Activated T-helper 1 cell treated with Interleukin-2 at 50 U/mL for 16 hours (primary cell): ENCODE measurements around the gene KNDC1.
"Not testable (repeated sequence)": the region's sequence is repeated elsewhere in the genome, so short reads cannot be mapped to it uniquely, and the experiment has no call there.

Experiments
- DNase-seq: peaks from one replicate; pipeline ENCODE4 v3.0.0-alpha.2; 2020; ENCODE audit warnings: low read depth

Gene KNDC1

GRCh38 chr10:133162910-133163856 is 3.2 kb downstream of the KNDC1 start:
- DNase-seq, result no peak

GRCh38 chr10:133163889-133164815 is 4.1 kb downstream of the KNDC1 start:
- DNase-seq, result no peak

GRCh38 chr10:133164816-133165555 is 5.0 kb downstream of the KNDC1 start:
- no peak for DNase-seq

DNA sequence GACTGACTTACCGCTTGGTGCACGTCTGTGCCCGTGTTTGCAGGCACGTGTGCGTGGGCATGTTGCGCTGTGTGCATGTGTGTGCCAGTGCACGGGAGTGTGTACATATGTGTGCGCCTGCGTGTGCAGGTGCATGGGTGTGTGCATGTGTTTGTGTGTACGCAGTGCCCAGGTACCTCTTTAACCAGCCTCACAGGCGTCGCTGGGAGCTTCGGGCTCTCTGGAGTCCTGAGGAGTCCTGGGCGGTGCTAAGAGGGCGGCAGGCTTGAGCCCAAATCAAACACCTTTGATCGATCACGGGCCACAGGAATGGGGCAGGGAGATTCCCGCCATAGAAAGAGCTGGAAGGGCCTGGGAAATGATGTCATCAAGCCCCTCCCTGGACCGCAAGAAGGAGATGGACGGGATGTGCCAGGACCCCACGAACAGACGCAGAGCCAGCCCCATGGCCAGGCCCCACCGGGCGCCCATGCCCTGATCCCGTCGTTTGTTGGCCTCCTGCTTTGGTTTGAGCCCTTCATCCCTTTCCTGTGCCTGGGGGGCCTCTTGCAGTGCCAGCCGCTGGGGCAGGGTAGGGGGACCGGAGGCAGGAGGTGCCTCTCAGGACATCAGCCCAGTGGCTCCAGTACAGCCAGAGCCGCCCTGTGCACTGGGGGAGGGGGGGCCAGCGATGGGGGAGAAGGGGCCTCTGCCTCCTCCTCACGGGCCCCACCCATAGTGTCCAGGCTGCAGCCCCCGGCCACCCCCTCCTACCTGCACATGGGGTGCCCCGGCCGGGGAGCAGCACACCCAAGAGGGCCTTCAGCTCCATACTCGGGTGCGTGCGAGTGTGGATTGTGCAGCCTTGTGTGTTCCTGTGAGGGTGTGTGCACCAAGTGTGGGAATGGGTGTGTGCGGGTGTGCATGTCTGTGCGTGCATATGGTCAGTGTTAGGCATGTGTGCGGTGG is 5.8 kb downstream of the KNDC1 start:
- no peak for DNase-seq

GRCh38 chr10:133166504-133166827 is 6.4 kb downstream of the KNDC1 start:
- no peak for DNase-seq

DNA sequence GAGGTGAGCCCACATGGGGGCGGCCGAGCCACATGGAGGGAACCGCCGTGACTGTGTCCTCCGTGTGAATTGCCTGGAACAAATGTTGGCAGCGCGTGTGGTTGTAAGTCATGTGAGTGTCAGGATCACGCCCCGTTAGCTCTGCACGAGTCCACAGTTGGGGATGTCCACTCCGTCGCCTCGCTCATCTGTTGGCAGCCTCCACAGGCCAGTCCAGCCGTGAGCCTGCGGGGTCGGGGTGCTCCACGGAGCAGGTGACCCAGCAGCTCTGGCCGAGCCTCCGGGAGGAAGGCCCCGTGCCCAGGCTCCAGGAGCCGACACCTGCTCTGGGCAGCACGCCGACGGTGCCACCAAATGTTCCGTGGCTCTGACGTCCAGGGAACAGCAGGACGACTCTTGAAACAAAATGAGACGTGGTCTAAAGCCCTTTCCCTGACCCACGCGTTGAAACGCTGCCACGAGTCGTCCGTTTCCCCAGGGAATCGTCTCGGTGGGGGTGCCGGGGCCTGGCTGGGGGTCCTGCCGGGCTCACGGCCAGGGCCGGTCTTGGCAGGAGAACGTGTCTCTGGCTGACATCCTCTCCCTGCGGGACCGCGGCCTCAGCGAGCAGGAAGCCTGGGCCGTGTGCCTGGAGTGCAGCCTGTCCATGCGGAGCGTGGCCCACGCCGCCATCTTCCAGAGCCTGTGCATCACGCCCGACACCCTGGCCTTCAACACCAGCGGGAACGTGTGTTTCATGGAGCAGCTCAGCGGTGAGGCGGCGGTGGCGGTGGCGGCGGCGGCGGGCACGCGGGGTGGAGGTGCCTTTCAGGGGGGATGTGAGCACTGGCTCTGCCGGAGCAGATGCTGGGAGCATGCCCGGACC is 7.0 kb downstream of the KNDC1 start:
- DNase-seq, result no peak

DNA sequence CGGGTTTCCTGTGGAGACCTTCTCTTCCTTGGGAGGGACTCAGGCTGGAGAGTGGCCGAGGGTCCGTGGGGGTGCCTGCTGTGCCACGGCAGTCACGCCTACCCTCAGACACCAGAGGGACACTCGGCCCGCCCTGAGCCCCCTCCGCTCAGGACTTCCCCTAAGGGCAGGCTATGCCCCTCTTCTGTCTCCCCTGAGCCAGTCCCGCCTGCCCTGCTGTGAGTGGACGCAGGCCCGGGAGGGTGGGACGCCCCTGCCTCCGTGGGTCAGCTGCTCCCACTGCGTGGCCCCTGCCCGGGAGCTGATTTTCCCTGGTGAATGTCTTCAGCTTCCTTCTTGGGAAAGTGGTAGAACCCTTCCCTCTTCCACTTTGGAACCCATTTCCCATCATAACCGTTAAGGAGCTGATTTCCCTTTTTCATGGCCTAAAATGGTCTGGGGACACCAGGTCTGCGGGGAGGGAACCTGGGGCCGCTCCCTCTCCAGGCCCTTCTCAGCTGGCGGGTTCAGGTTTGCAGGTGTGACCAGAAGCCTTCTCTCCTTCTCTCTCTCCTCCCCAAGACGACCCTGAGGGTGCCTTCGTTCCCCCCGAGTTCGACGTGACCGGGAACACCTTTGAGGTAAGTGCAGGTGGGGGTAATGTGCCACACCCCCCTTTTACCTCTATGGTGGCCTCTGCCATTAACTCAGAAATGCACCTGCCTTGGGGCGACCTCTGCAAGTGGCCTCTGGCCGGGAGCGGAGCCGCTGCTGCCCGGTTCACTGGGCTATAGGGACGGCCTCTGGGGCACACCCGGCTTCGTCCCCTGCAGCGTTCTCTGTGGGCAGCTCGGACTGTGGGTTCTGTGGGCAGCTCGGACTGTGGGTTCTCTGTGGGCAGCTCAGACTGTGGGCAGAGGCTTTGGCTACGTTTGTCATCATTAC is 7.9 kb downstream of the KNDC1 start:
- DNase-seq, result no peak

- DNase-seq, result no peak
Measured at GRCh38 chr10:133168617-133169031, 8.6 kb downstream of the KNDC1 start.

GRCh38 chr10:133169173-133169947 is 9.3 kb downstream of the KNDC1 start:
- DNase-seq, result no peak

GRCh38 chr10:133170092-133170491 is 10.1 kb downstream of the KNDC1 start:
- DNase-seq, result no peak

GRCh38 chr10:133173860-133174640 is 14.0 kb downstream of the KNDC1 start:
- no peak for DNase-seq

GRCh38 chr10:133174689-133175263 is 14.8 kb downstream of the KNDC1 start:
- no peak for DNase-seq

DNA sequence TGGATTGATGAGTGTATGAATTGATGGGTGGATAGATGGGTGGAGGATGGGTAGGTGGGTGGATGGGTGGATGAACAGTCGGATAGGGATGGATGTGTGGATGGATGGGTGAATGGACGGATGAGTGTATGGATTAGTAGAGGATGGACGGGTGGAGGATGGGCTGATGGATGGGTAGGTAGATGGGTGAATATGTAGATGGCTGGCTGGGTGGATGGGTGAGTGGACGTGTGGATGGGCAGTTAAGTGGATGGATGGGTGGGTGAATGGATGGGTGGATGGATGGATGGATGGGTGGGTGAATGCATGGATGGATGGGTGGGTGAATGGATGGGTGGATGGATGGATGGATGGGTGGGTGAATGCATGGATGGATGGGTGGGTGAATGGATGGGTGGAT is 15.6 kb downstream of the KNDC1 start:
- not testable (repeated sequence) for DNase-seq

DNA sequence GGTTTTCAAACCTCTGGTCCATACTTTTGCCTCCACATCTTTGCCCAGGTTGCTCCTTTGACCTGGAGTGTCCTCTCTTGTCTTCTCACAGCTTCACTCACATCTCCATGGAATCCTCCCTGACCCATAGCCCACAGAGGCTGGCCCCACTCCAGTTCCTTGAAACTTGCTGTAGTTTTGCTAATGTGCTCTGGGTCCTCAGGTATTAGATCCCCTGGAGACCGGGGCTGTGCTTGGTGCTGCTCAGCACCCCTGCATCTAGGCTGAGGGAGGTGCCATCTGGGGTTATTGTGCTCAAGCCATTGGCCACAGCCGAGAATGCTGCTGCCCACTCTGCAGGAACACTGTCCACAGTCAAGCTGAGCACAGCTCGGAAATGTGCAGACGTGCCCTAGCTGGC is 16.5 kb downstream of the KNDC1 start:
- no peak for DNase-seq

DNA sequence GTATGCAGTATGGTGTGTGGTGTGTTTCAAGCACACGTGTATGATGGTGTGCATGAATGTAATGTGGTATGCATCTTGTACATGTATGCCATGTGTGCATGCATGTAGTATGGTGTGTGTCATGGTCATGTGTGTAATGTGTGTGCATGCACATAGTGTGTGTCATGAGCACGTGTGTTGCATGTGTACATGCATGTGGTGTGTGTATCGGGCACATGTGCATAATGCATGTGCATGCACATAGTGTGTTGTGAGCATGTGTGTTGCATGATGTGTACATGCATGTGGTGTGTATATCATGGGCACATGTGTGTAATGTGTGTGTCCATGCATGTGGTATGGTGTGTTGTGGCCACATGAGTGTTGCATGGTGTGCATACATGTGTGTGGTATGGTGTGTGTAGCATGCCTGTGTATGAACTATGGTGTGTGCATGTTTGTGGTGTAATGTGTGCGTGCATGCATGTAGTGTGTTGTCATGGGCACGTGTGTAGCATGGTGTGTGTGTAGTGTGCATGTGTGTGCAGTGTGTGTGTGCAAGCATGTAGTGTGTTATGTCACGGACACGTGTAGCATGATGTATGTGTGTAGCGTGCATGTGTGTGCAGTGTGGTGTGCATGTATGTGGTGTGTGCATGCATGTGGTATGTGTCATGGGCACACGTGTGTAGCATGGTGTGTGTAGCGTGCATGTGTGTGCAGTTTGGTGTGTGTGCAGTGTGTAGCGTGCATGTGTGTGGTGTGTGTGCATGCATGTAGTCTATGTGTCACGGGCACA is 17.6 kb downstream of the KNDC1 start:
- no peak for DNase-seq
